ENCODE data around the gene KCNMA1. TPM values are rescaled to one million over a fixed set of nuclear protein-coding genes. Genes with fewer than 3 reads are reported as not detected.

The KCNMA1 gene
- total RNA-seq, 1 donor from 2014 or later = 30.1 TPM

DNA sequence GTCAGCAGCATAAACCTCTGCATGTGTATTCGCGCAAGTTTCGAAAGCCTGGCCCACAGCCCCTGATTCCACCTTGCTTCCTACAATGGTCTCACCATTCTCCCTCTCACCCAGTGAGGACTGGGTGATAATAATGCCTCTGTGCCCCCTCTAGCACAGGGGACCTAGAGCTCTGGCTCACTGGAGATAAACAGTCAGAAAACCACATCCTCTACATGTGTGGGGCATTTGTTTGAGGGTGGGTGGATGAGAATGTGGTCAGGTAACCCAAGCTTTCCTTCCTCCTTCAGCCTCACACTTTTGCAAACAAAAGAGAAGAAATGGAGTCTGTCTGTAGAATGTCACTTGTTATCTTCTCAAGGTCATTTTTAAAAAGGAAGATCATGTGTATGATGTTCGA is 373.5 kb downstream of the KCNMA1 start:
- H3K27me3 Mint-ChIP-seq = peaks cover 12% of the 10 kb centered on the region
- H3K27ac Mint-ChIP-seq = no peak overlapping the region
- H3K4me3 Mint-ChIP-seq = no peak overlapping the region

DNA sequence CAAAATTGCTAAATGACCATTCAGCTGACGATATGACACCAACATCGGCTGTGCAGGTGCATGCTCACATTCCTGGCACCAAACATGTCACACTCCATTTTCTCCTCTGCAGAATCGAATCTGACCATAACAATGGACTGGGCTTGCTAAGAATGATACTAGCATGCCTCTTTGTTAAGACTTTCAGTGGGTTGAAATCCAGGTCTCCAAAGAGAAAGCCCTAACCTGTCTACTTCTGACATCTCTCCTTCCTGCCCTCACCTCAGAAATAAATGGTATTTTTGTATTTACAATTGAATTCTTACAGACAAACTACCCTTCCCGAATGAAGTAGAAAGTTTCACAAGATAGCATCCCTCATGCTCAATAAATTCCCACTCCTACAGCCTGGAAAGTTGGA is 373.9 kb downstream of the KCNMA1 start:
- peaks cover 12% of the 10 kb centered on the region for H3K27me3 Mint-ChIP-seq
- DNase-seq (ENCODE audit: extremely low spot score, unreplicated experiment) = no peak
- no peaks in the 10 kb centered on the region for H3K36me3 Mint-ChIP-seq
- no peak overlapping the region for H3K4me3 Mint-ChIP-seq
- no peaks in the 10 kb centered on the region for H3K9me3 Mint-ChIP-seq
- H3K27ac Mint-ChIP-seq = no peak overlapping the region
- TF ChIP-seq, protein P1, sequence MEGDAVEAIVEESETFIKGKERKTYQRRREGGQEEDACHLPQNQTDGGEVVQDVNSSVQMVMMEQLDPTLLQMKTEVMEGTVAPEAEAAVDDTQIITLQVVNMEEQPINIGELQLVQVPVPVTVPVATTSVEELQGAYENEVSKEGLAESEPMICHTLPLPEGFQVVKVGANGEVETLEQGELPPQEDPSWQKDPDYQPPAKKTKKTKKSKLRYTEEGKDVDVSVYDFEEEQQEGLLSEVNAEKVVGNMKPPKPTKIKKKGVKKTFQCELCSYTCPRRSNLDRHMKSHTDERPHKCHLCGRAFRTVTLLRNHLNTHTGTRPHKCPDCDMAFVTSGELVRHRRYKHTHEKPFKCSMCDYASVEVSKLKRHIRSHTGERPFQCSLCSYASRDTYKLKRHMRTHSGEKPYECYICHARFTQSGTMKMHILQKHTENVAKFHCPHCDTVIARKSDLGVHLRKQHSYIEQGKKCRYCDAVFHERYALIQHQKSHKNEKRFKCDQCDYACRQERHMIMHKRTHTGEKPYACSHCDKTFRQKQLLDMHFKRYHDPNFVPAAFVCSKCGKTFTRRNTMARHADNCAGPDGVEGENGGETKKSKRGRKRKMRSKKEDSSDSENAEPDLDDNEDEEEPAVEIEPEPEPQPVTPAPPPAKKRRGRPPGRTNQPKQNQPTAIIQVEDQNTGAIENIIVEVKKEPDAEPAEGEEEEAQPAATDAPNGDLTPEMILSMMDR (conservative IDR thresholded peaks at IDR 0.05) = no peak
- peaks cover 11% of the 10 kb centered on the region for H3K4me1 Mint-ChIP-seq (ENCODE audit: unreplicated experiment)

More for the DNA sequence above, 373.5 kb downstream of the KCNMA1 start:
- Mint-ChIP-seq H3K4me1 (ENCODE audit: unreplicated experiment) (peaks cover 12% of the 10 kb centered on the region), H3K9me3 (no peaks in the 10 kb centered on the region), H3K36me3 (no peaks in the 10 kb centered on the region)
- TF ChIP-seq, protein P1 (conservative IDR thresholded peaks at IDR 0.05) = no peak
- no peak for DNase-seq (ENCODE audit: extremely low spot score, unreplicated experiment)

DNA sequence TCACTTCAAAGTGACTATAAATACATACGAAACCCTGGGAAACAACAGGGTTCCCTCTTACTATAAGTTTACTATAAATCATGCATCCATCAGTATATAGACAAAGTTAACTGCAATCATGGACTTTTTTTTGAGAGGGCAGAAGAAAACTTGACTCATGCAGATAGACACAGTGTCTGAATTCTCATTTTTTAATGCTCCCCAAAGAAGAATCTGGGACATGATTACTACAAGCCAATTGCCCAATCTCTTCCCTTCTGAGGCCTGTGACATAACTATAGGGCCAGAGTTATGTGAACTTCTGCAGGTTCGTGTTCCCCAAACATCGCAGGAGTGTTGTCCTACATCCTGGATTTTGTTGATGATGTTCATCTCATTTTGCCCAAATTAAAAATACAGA is 376.5 kb downstream of the KCNMA1 start:
- TF ChIP-seq, protein P1 (conservative IDR thresholded peaks at IDR 0.05) = no peak
- Mint-ChIP-seq H3K27me3 (peaks cover 9% of the 10 kb centered on the region), H3K4me1 (ENCODE audit: unreplicated experiment) (no peaks in the 10 kb centered on the region), H3K27ac (no peak overlapping the region), H3K4me3 (no peak overlapping the region), H3K9me3 (no peaks in the 10 kb centered on the region), H3K36me3 (no peaks in the 10 kb centered on the region)
- DNase-seq (ENCODE audit: extremely low spot score, unreplicated experiment) = no peak

DNA sequence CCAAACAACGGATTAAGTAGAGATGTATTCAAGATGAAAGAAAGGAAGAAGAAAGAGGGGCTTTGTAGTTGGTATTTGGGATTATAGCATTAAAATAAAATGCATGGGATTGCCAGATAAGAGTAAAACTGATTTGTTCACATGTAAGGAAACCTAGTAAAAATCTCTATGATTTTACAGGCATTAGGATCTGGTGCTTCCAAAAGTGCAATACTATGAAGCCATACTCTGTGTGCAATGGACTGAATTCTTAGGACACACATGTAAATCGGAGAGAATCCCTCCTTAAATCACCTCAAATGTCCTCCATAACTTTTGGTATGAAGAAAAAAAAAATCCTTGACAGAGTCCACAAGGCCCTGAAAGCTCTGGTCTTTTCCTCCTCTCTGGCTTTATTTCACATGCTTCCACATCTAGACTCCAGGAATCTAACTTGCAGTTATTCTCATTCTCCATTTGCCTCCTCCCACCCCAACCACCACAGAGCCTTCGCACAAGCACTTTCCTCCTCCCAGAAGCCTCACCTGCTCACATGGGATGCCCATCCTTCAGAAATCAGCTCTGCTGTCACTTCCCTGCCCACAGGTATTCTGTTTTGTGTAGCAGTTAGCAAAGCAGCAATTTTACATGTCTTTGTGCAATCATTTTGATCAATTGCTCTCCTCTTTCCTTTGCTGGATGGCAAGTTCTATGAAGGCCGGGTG is 378.3 kb downstream of the KCNMA1 start:
- Mint-ChIP-seq H3K36me3 (no peaks in the 10 kb centered on the region), H3K4me1 (ENCODE audit: unreplicated experiment) (no peaks in the 10 kb centered on the region), H3K4me3 (no peak overlapping the region), H3K9me3 (no peaks in the 10 kb centered on the region), H3K27ac (no peak overlapping the region), H3K27me3 (peaks cover 4% of the 10 kb centered on the region)
- TF ChIP-seq, protein P1 (conservative IDR thresholded peaks at IDR 0.05) = no peak
- DNase-seq (ENCODE audit: extremely low spot score, unreplicated experiment) = no peak

DNA sequence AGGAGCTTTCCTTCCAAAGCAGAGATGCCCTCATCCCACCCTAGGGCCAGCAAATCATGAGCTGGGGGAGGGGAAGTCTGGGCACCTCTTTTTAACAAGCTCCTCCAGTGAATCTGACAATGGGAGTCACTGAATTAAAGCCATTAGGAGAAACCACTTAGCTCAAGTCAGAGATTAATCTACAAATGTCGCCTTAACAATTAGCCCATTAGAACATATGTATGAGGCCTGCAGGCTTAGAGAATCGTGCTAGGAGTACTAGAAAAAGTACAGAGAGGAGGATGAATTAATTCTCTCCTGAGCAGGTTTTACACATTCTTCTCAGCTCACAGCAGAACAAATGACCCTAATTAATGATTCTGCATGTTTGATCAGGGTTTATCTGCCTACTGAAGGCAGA is 381.3 kb downstream of the KCNMA1 start:
- Mint-ChIP-seq H3K27me3 (no peaks in the 10 kb centered on the region), H3K4me3 (no peak overlapping the region), H3K36me3 (no peaks in the 10 kb centered on the region), H3K9me3 (no peaks in the 10 kb centered on the region), H3K27ac (no peak overlapping the region), H3K4me1 (ENCODE audit: unreplicated experiment) (peaks cover 8% of the 10 kb centered on the region)
- TF ChIP-seq, protein P1 (conservative IDR thresholded peaks at IDR 0.05) = no peak
- DNase-seq (ENCODE audit: extremely low spot score, unreplicated experiment) = no peak
